Measurements from ENCODE around the gene BRICD5. TPM values are rescaled to one million over a fixed set of nuclear protein-coding genes. Genes with fewer than 3 reads are reported as not detected.

BRICD5 gene
- polyA plus RNA-seq, 4 donors = 1.6 to 84.1 (median 8.6) TPM

DNA sequence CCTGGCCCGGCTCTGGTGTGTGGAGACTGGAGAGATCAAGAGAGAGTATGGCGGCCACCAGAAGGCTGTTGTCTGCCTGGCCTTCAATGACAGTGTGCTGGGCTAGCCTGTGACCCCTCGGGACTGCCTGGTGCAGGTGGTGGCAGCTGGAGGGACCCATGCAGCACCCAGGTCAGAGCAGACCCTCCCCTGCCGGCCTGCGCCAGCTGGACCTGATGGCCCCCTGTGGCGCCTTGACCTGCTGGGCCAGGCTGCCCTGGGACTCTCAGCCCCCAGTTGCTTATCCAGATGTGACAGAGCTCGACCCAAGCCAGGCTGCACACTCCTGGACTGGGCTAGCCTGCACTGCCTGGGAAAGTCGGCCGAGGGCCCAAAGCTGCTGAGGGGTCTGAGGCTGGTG, 1.9 kb downstream of the BRICD5 start:
- WGBS, 3 donors = 93 to 95% (median 94%) methylated on average over 8 to 9 of the region's 9 CpGs
- H3K27ac ChIP-seq (ENCODE audit: low read depth in 1 of 3, low read length in 2 of 3) = no peak overlapping the region
- H3K27me3 ChIP-seq (ENCODE audit: control insufficient read depth in 3 of 3, insufficient read depth in 3 of 3, low read length in 3 of 3) = no peaks in the 10 kb centered on the region
- H3K9me3 ChIP-seq (ENCODE audit: control insufficient read depth in 2 of 2, insufficient read depth in 1 of 2, low read depth in 1 of 2, low read length in 1 of 2) = no peaks in the 10 kb centered on the region
- no peak for FAIRE-seq
- peaks cover 0 to 64% (median 2%) of the 10 kb centered on the region in 3 donors for H3K36me3 ChIP-seq (ENCODE audit: control insufficient read depth in 3 of 3, insufficient read depth in 2 of 3, low read depth in 1 of 3, low read length in 3 of 3)
- no peak for DNase-seq
- H3K4me3 ChIP-seq (ENCODE audit: low read depth in 1 of 3, low read length in 3 of 3) = no peak overlapping the region
- peaks cover 4 to 26% (median 6%) of the 10 kb centered on the region in 3 donors for H3K4me1 ChIP-seq (ENCODE audit: control insufficient read depth in 3 of 3, insufficient read depth in 2 of 3, low read depth in 1 of 3, low read length in 2 of 3)

- 75 to 85% (median 82%) methylated on average over 22 to 23 of the region's 23 CpGs for WGBS, 3 donors
- H3K27me3 ChIP-seq (ENCODE audit: control insufficient read depth in 3 of 3, insufficient read depth in 3 of 3, low read length in 3 of 3) = peaks cover 0 to 3% (median 0%) of the 10 kb centered on the region in 3 donors
- peaks cover 2 to 22% (median 4%) of the 10 kb centered on the region in 3 donors for H3K4me1 ChIP-seq (ENCODE audit: control insufficient read depth in 3 of 3, insufficient read depth in 2 of 3, low read depth in 1 of 3, low read length in 2 of 3)
- H3K9me3 ChIP-seq (ENCODE audit: control insufficient read depth in 2 of 2, insufficient read depth in 1 of 2, low read depth in 1 of 2, low read length in 1 of 2) = peaks cover 0 to 5% of the 10 kb centered on the region in 2 donors
- no peak overlapping the region for H3K4me3 ChIP-seq (ENCODE audit: low read depth in 1 of 3, low read length in 3 of 3)
- H3K27ac ChIP-seq (ENCODE audit: low read depth in 1 of 3, low read length in 2 of 3) = no peak overlapping the region
- FAIRE-seq (no peak), DNase-seq (no peak)
- peaks cover 0 to 64% (median 2%) of the 10 kb centered on the region in 3 donors for H3K36me3 ChIP-seq (ENCODE audit: control insufficient read depth in 3 of 3, insufficient read depth in 2 of 3, low read depth in 1 of 3, low read length in 3 of 3)
Observed at GRCh38 chr16:2208308-2208707, 2.4 kb downstream of the BRICD5 start.

DNA sequence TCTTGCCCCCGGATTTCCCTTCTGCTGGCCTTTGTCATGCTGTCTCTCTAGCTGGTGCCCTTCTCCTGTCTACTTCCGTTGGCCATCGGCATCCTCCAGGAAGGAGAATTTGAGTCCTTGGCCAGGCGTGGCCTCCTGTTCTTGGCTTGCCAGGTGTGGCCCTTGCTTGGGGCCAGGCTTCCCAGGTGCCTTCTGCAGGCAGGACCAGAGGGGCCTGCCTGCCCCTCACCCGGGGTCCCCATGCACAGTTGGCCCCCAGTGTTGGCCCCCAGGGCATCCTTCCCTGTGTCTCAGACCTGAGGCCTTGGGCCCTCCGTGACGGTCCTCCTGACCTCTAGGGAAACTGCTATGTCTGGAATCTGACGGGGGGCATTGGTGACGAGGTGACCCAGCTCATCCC, 2.8 kb downstream of the BRICD5 start:
- WGBS, 3 donors = 89 to 91% (median 91%) methylated on average over 9 of the region's 9 CpGs
- Histone ChIP-seq H3K36me3 (ENCODE audit: control insufficient read depth in 3 of 3, insufficient read depth in 2 of 3, low read depth in 1 of 3, low read length in 3 of 3) (peaks cover 0 to 62% (median 2%) of the 10 kb centered on the region in 3 donors), H3K27me3 (ENCODE audit: control insufficient read depth in 3 of 3, insufficient read depth in 3 of 3, low read length in 3 of 3) (peaks cover 0 to 3% (median 0%) of the 10 kb centered on the region in 3 donors), H3K4me3 (ENCODE audit: low read depth in 1 of 3, low read length in 3 of 3) (no peak overlapping the region), H3K4me1 (ENCODE audit: control insufficient read depth in 3 of 3, insufficient read depth in 2 of 3, low read depth in 1 of 3, low read length in 2 of 3) (peaks cover 0 to 17% (median 3%) of the 10 kb centered on the region in 3 donors), H3K27ac (ENCODE audit: low read depth in 1 of 3, low read length in 2 of 3) (no peak overlapping the region), H3K9me3 (ENCODE audit: control insufficient read depth in 2 of 2, insufficient read depth in 1 of 2, low read depth in 1 of 2, low read length in 1 of 2) (peaks cover 0 to 6% of the 10 kb centered on the region in 2 donors)
- DNase-seq = no peak
- no peak for FAIRE-seq

DNA sequence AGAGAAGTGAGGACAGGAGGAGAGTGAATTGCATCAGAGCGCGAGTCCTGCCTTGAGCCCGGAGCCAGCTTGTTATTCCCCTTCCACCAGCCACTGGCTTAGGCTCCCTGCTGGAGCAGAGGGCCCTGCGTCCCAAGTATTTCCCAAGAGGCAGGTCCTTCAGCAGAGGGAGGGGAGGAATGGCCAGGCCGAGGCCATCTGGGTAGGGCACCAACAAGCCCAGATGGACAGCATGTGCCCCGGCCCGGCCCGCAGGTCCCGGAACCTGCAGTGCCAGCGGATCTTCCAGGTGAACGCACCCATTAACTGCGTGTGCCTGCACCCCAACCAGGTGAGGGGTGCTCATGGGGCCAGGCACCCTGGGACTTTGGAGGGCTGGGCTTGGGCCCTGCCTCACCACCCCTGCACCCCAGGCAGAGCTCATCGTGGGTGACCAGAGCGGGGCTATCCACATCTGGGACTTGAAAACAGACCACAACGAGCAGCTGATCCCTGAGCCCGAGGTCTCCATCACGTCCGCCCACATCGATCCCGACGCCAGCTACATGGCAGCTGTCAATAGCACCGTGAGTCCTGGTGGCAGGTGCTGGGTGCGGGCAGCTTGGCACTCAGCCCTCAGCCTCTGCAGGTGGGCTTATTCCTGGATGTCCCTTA, 3.8 kb downstream of the BRICD5 start:
- Histone ChIP-seq H3K27me3 (ENCODE audit: control insufficient read depth in 3 of 3, insufficient read depth in 3 of 3, low read length in 3 of 3) (peaks cover 0 to 3% (median 0%) of the 10 kb centered on the region in 3 donors), H3K36me3 (ENCODE audit: control insufficient read depth in 3 of 3, insufficient read depth in 2 of 3, low read depth in 1 of 3, low read length in 3 of 3) (peaks cover 0 to 53% (median 2%) of the 10 kb centered on the region in 3 donors), H3K4me3 (ENCODE audit: low read depth in 1 of 3, low read length in 3 of 3) (no peak overlapping the region), H3K27ac (ENCODE audit: low read depth in 1 of 3, low read length in 2 of 3) (no peak overlapping the region), H3K9me3 (ENCODE audit: control insufficient read depth in 2 of 2, insufficient read depth in 1 of 2, low read depth in 1 of 2, low read length in 1 of 2) (peaks cover 0 to 6% of the 10 kb centered on the region in 2 donors), H3K4me1 (ENCODE audit: control insufficient read depth in 3 of 3, insufficient read depth in 2 of 3, low read depth in 1 of 3, low read length in 2 of 3) (peaks cover 0 to 8% (median 2%) of the 10 kb centered on the region in 3 donors)
- DNase-seq (no peak), FAIRE-seq (no peak)
- WGBS, 3 donors = 94 to 96% (median 94%) methylated on average over 22 to 23 of the region's 23 CpGs

DNA sequence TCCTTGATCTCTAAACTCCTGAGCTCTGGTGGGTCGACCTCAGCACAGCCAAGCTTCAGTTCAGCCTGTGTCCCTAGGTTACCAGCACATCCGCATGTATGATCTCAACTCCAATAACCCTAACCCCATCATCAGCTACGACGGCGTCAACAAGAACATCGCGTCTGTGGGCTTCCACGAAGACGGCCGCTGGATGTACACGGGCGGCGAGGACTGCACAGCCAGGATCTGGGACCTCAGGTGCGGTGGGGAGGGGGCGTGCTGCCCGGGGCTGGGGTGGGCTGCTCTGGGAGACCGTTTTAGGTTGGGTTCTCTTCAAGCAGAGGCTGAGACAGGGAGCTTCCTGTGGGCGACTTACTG, 4.3 kb downstream of the BRICD5 start:
- no peak for DNase-seq
- peak overlapping the region in 1 of 3 donors; percentile 97 for H3K27ac ChIP-seq (ENCODE audit: low read depth in 1 of 3, low read length in 2 of 3)
- 78 to 84% (median 78%) methylated on average over 18 of the region's 18 CpGs for WGBS, 3 donors
- H3K9me3 ChIP-seq (ENCODE audit: control insufficient read depth in 2 of 2, insufficient read depth in 1 of 2, low read depth in 1 of 2, low read length in 1 of 2) = peaks cover 0 to 6% of the 10 kb centered on the region in 2 donors
- H3K4me1 ChIP-seq (ENCODE audit: control insufficient read depth in 3 of 3, insufficient read depth in 2 of 3, low read depth in 1 of 3, low read length in 2 of 3) = peaks cover 0 to 8% (median 2%) of the 10 kb centered on the region in 3 donors
- no peak for FAIRE-seq
- peaks cover 0 to 3% (median 0%) of the 10 kb centered on the region in 3 donors for H3K27me3 ChIP-seq (ENCODE audit: control insufficient read depth in 3 of 3, insufficient read depth in 3 of 3, low read length in 3 of 3)
- peaks cover 0 to 48% (median 2%) of the 10 kb centered on the region in 3 donors for H3K36me3 ChIP-seq (ENCODE audit: control insufficient read depth in 3 of 3, insufficient read depth in 2 of 3, low read depth in 1 of 3, low read length in 3 of 3)
- H3K4me3 ChIP-seq (ENCODE audit: low read depth in 1 of 3, low read length in 3 of 3) = peak overlapping the region in 1 of 3 donors; percentile 90

- Histone ChIP-seq H3K9me3 (ENCODE audit: control insufficient read depth in 2 of 2, insufficient read depth in 1 of 2, low read depth in 1 of 2, low read length in 1 of 2) (peaks cover 0 to 6% of the 10 kb centered on the region in 2 donors), H3K4me1 (ENCODE audit: control insufficient read depth in 3 of 3, insufficient read depth in 2 of 3, low read depth in 1 of 3, low read length in 2 of 3) (peaks cover 0 to 8% (median 2%) of the 10 kb centered on the region in 3 donors), H3K36me3 (ENCODE audit: control insufficient read depth in 3 of 3, insufficient read depth in 2 of 3, low read depth in 1 of 3, low read length in 3 of 3) (peaks cover 0 to 46% (median 2%) of the 10 kb centered on the region in 3 donors), H3K4me3 (ENCODE audit: low read depth in 1 of 3, low read length in 3 of 3) (peak overlapping the region; percentile 71 to 90 (median 84)), H3K27me3 (ENCODE audit: control insufficient read depth in 3 of 3, insufficient read depth in 3 of 3, low read length in 3 of 3) (peaks cover 0 to 3% (median 0%) of the 10 kb centered on the region in 3 donors), H3K27ac (ENCODE audit: low read depth in 1 of 3, low read length in 2 of 3) (peak overlapping the region; percentile 34 to 97 (median 96))
- FAIRE-seq (no peak), DNase-seq (no peak)
- WGBS, 3 donors = 5 to 10% (median 8%) methylated on average over 11 to 16 of the region's 16 CpGs
Observed at GRCh38 chr16:2205967-2206313, 4.7 kb downstream of the BRICD5 start.

GRCh38 chr16:2205104-2205966, 5.3 kb downstream of the BRICD5 start, which contains the start of gene MLST8:
Gene MLST8 (plus strand): TSS chr16:2205454. CDS start chr16:2206086, 632 bp downstream.
- H3K9me3 ChIP-seq (ENCODE audit: control insufficient read depth in 2 of 2, insufficient read depth in 1 of 2, low read depth in 1 of 2, low read length in 1 of 2) = peaks cover 0 to 10% of the 10 kb centered on the region in 2 donors
- H3K27ac ChIP-seq (ENCODE audit: low read depth in 1 of 3, low read length in 2 of 3) = peak within 1 kb of the TSS; percentile 86 to 97 (median 96)
- DNase-seq (peak; percentile 85 to 97), FAIRE-seq (no peak)
- H3K4me1 ChIP-seq (ENCODE audit: control insufficient read depth in 3 of 3, insufficient read depth in 2 of 3, low read depth in 1 of 3, low read length in 2 of 3) = peaks cover 0 to 8% (median 2%) of the 10 kb centered on the region in 3 donors
- H3K4me3 ChIP-seq (ENCODE audit: low read depth in 1 of 3, low read length in 3 of 3) = peak within 1 kb of the TSS; percentile 71 to 90 (median 84)
- WGBS, 3 donors = 0 to 1% (median 1%) methylated on average over 67 to 93 of the region's 93 CpGs
- H3K27me3 ChIP-seq (ENCODE audit: control insufficient read depth in 3 of 3, insufficient read depth in 3 of 3, low read length in 3 of 3) = peaks cover 0 to 7% (median under 1%) of the 10 kb centered on the region in 3 donors
- H3K36me3 ChIP-seq (ENCODE audit: control insufficient read depth in 3 of 3, insufficient read depth in 2 of 3, low read depth in 1 of 3, low read length in 3 of 3) = peaks cover 0 to 40% (median 2%) of the 10 kb centered on the region in 3 donors

GRCh38 chr16:2204416-2205103, 6.1 kb downstream of the BRICD5 start:
- peaks cover 0 to 32% (median 2%) of the 10 kb centered on the region in 3 donors for H3K36me3 ChIP-seq (ENCODE audit: control insufficient read depth in 3 of 3, insufficient read depth in 2 of 3, low read depth in 1 of 3, low read length in 3 of 3)
- WGBS, 3 donors = 80 to 85% (median 80%) methylated on average over 13 of the region's 13 CpGs
- peak overlapping the region; percentile 71 to 90 (median 84) for H3K4me3 ChIP-seq (ENCODE audit: low read depth in 1 of 3, low read length in 3 of 3)
- H3K4me1 ChIP-seq (ENCODE audit: control insufficient read depth in 3 of 3, insufficient read depth in 2 of 3, low read depth in 1 of 3, low read length in 2 of 3) = peaks cover 0 to 8% (median 2%) of the 10 kb centered on the region in 3 donors
- peaks cover 2 to 15% (median 2%) of the 10 kb centered on the region in 3 donors for H3K27me3 ChIP-seq (ENCODE audit: control insufficient read depth in 3 of 3, insufficient read depth in 3 of 3, low read length in 3 of 3)
- FAIRE-seq (no peak), DNase-seq (no peak)
- H3K27ac ChIP-seq (ENCODE audit: low read depth in 1 of 3, low read length in 2 of 3) = peak overlapping the region in 1 of 3 donors; percentile 97
- H3K9me3 ChIP-seq (ENCODE audit: control insufficient read depth in 2 of 2, insufficient read depth in 1 of 2, low read depth in 1 of 2, low read length in 1 of 2) = peaks cover 0 to 11% of the 10 kb centered on the region in 2 donors
